OCI-LY3 (cell line): Measurements from ENCODE around the gene WDR13.

Source experiments
- H2AFZ ChIP-seq: fragments of 200-600, 300-600 bp; shearing (Covaris generic); 2 replicates; pipeline ENCODE4 v1.6.0; 2014; ENCODE audit warnings: antibody characterized with exemption, low read depth, low read length
- H3K27ac ChIP-seq: fragments of 200-600, 300-600 bp; sonication (generic); 2 replicates; pipeline ENCODE4 v1.5.1; 2014; ENCODE audit warnings: mild to moderate bottlenecking, low read length, moderate library complexity, mixed read lengths
- H3K27me3 ChIP-seq: fragments of 200-600, 300-600 bp; sonication (generic); 2 replicates; pipeline ENCODE4 v1.6.1; 2014; ENCODE audit warnings: low read depth, low read length, mixed read lengths
- H3K36me3 ChIP-seq: fragments of 200-600, 300-600 bp; sonication (generic); replicated peaks from 2 replicates; pipeline ENCODE3; 2014; ENCODE audit warnings: low read depth, low read length, mixed read lengths
- H3K4me1 ChIP-seq: fragments of 300-600, 200-600 bp; sonication (generic); 2 replicates; pipeline ENCODE4 v1.6.1; 2014; ENCODE audit warnings: low read length, mixed read lengths
- H3K4me2 ChIP-seq: fragments of 200-600, 300-600 bp; sonication (generic); 2 replicates; pipeline ENCODE4 v1.6.1; 2014; ENCODE audit warnings: low read length, mixed read lengths
- H3K4me3 ChIP-seq: fragments of 300-600, 200-600 bp; sonication (generic); 2 replicates; pipeline ENCODE4 v1.5.1; 2014; ENCODE audit warnings: antibody characterized with exemption, mild to moderate bottlenecking, low read length, moderate library complexity
- H3K79me2 ChIP-seq: fragments of 300-600, 200-600 bp; shearing (Covaris generic); 2 replicates; pipeline ENCODE4 v1.6.1; 2014; ENCODE audit warnings: mild to moderate bottlenecking, low read length, mixed read lengths
- H3K9ac ChIP-seq: fragments of 300-600, 200-600 bp; shearing (Covaris generic); 2 replicates; pipeline ENCODE4 v1.6.0; 2014; ENCODE audit warnings: mild to moderate bottlenecking, low read length, moderate library complexity
- H3K9me3 ChIP-seq: fragments of 200-600, 300-600 bp; shearing (Covaris generic); 2 replicates; pipeline ENCODE4 v1.6.1; 2014; ENCODE audit warnings: low read length, mixed read lengths; ENCODE audit not compliant: insufficient read depth
- H4K20me1 ChIP-seq: fragments of 200-600, 300-600 bp; sonication (generic); 2 replicates; pipeline ENCODE4 v1.6.1; 2016; ENCODE audit warnings: low read length, mixed read lengths; ENCODE audit not compliant: insufficient read depth
- EZH2phosphoT487 ChIP-seq: fragments of 200-600 bp; shearing (Covaris generic); IDR thresholded peaks from 2 replicates; pipeline ENCODE4 v1.6.1; 2018; ENCODE audit warnings: antibody characterized with exemption, mixed run types, low read depth
- TF ChIP-seq, protein P1 (sequence below): fragments of 200-600, 300-600 bp; sonication (generic); IDR thresholded peaks from 2 replicates; pipeline ENCODE4 v1.5.1; 2014; ENCODE audit warnings: antibody characterized with exemption, low read length, low read depth

Gene WDR13

DNA sequence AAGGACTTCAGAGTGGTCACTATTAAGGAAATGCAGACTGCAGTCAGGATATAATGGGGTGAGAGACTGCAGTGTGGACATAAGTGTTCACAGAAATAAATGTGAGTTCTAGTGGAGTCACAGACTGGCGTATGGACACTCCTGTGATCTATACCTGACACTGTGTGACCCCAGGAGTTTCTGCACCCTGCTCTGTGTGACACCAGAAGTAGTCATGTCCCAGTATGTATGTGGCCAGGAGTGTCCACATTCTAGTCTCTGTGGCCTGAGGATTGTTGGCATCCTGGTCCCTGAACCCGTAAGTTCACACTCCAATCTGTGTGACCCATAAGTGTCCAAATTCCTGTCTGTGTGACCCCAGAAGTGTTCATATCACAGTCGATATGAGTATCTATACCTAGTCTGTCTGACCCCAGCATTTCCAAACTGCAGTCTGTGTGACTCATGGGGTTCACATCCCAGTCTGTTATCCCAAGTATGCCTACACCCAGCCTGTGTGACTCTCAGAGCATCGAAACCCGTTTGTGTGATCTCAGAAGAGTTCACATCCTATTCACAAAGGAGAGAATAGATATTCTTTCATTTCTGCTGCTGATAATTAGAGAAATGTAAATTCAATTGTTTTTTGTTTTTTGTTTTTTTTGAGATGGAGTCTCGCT lies 16.3 kb downstream of the WDR13 start:
- Histone ChIP-seq H3K79me2 (no peaks in the 10 kb centered on the region), H3K27ac (no peak overlapping the region), H3K9me3 (no peaks in the 10 kb centered on the region), H3K4me1 (no peaks in the 10 kb centered on the region), H4K20me1 (no peaks in the 10 kb centered on the region), H3K4me2 (no peak overlapping the region), H3K36me3 (no peaks in the 10 kb centered on the region), H3K27me3 (no peaks in the 10 kb centered on the region), H3K4me3 (no peak overlapping the region), H2AFZ (no peak overlapping the region), H3K9ac (no peak overlapping the region)
- TF ChIP-seq, protein P1, sequence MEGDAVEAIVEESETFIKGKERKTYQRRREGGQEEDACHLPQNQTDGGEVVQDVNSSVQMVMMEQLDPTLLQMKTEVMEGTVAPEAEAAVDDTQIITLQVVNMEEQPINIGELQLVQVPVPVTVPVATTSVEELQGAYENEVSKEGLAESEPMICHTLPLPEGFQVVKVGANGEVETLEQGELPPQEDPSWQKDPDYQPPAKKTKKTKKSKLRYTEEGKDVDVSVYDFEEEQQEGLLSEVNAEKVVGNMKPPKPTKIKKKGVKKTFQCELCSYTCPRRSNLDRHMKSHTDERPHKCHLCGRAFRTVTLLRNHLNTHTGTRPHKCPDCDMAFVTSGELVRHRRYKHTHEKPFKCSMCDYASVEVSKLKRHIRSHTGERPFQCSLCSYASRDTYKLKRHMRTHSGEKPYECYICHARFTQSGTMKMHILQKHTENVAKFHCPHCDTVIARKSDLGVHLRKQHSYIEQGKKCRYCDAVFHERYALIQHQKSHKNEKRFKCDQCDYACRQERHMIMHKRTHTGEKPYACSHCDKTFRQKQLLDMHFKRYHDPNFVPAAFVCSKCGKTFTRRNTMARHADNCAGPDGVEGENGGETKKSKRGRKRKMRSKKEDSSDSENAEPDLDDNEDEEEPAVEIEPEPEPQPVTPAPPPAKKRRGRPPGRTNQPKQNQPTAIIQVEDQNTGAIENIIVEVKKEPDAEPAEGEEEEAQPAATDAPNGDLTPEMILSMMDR, result no peak
- no peak for TF ChIP-seq EZH2phosphoT487

DNA sequence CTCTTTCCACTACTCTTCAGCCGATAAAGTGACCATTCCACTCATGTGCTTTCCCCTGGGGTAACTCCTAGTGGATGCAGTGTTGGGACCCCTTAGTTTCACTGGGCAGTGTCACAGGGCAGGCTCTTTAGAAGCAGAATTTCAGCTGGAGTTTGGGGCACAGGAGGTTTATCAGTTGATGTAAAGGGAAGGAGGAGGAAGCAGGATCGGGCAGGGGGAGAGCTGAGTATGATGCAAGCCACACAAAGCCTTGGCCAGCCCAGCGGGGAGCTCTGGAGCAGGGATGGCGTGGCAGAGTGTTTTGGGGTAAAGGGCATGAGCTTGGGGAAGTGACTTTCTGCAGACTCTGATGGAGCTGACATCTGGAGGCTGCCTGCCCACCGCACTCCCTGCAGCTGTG lies 19.3 kb downstream of the WDR13 start:
- Histone ChIP-seq H3K4me3 (no peak overlapping the region), H3K4me2 (no peak overlapping the region), H3K27ac (no peak overlapping the region), H2AFZ (no peak overlapping the region), H4K20me1 (no peaks in the 10 kb centered on the region), H3K36me3 (no peaks in the 10 kb centered on the region), H3K4me1 (no peaks in the 10 kb centered on the region), H3K9ac (no peak overlapping the region), H3K79me2 (no peaks in the 10 kb centered on the region), H3K9me3 (no peaks in the 10 kb centered on the region), H3K27me3 (no peaks in the 10 kb centered on the region)
- no peak for TF ChIP-seq EZH2phosphoT487
- TF ChIP-seq, protein P1, result no peak

DNA sequence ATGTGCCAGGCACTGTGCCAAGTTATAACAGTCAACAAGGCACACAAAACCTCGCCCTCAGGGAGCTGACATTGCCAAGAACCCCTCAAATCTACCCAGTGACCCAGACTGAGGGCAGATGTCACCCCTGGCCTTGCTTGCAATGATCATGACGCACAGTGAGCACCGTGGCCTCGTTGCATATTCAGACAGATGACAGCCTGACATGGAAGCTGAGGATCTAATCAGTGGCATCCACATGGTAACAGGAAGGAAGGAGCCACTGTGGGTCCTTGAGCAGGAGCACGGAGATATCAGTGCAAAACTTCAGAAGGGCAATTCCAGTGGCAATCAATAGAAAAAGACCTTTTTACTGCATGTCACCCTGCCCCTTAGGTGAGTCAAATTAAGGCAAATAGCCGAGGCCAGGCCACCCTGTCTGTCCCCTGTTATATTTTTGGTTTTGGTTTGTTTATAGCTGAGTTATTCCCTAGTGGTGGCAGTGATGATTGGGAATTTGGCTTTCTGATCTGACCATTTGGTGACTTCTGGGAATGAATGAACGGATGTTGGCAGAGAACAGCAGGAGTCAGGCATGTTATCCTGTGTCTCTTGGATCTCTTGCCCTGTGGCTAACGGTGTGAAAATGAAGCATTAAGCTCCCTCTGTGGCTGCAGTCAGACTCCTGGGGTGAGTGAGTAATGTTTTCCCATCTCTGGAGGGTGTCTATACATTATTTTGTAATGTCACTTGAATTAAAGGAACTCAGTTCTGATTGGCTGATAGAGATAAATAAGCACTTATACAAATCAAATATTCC lies 20.4 kb downstream of the WDR13 start:
- Histone ChIP-seq H3K27ac (no peak overlapping the region), H3K27me3 (no peaks in the 10 kb centered on the region), H3K4me3 (no peak overlapping the region), H3K9ac (no peak overlapping the region), H3K4me1 (no peaks in the 10 kb centered on the region), H3K79me2 (no peaks in the 10 kb centered on the region), H3K36me3 (no peaks in the 10 kb centered on the region), H3K4me2 (no peak overlapping the region), H3K9me3 (no peaks in the 10 kb centered on the region), H2AFZ (no peak overlapping the region), H4K20me1 (no peaks in the 10 kb centered on the region)
- TF ChIP-seq, protein P1, result no peak
- TF ChIP-seq EZH2phosphoT487, result no peak

DNA sequence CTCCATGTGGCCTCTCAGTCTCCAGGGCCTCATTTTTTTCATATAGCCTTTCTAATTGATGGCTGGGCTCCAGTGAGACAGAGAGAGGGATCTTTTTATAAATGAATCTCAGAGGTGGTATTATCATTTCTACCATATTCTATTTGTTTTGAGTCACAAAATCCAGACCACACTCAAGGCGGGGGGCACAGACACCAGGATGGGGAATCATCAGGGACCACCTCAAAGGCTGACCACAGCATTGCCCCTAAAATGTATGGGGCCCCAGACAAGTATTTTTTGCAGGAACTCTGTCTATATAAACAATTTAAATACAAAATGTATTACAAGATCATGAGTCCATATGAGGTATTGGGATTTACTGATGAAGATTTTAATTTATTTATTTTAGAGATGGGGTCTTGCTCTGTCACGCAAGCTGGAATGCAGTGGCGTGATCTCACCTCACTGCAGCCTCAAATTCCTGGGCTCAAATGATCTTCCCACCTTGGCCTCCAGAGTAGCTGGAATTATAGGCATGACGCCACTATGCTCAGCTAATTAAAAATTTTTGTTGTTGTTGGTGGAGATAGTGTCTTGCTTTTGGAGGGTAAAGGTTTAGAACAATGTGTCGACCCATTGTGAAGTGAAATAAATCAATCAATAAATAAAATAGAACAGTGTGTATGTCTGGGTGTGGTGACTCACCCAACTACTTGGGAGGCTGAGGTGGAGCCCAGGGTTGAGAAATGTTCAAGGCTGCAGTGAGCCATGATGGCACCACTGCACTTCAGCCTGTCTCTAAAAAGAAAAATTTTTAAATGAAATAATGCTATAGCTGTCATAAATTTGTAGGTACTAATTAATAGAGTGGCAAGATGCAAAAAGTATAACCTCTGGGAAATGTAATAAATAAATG lies 29.4 kb downstream of the WDR13 start:
- Histone ChIP-seq H3K9me3 (no peaks in the 10 kb centered on the region), H3K4me2 (no peak overlapping the region), H3K9ac (no peak overlapping the region), H3K4me1 (peaks cover 1% of the 10 kb centered on the region; the same call in 1 of the 2 replicates), H4K20me1 (no peaks in the 10 kb centered on the region), H3K4me3 (no peak overlapping the region), H3K27me3 (no peaks in the 10 kb centered on the region), H3K79me2 (no peaks in the 10 kb centered on the region), H3K27ac (no peak overlapping the region), H2AFZ (no peak overlapping the region), H3K36me3 (no peaks in the 10 kb centered on the region)
- TF ChIP-seq, protein P1, result no peak
- TF ChIP-seq EZH2phosphoT487, result no peak
